ENCODE data around the gene KRTAP10-1. TPM values are rescaled to one million over a fixed set of nuclear protein-coding genes. Genes with fewer than 3 reads are reported as not detected.

The KRTAP10-1 gene
- polyA plus RNA-seq, 2 of the 4 experiments (the other 2 are of a cell fraction): not detected

GRCh38 chr21:44548381-44548780 lies 8.4 kb upstream of the KRTAP10-1 start:
- H3K4me2 ChIP-seq: no peak overlapping the region

GRCh38 chr21:44547656-44548331 lies 7.8 kb upstream of the KRTAP10-1 start:
- no peak for ATAC-seq
- FAIRE-seq: no peak
- Histone ChIP-seq H3K9me3 (peaks cover 12% of the 10 kb centered on the region), H3K4me3 (no peak overlapping the region), H3K4me2 (no peak overlapping the region), H3K4me1 (no peaks in the 10 kb centered on the region), H3K27ac (no peak overlapping the region)
- WGBS (ENCODE audit: missing lambda C conversion rate): 17% methylated on average over 5 of the region's 5 CpGs
- DNase-seq (ENCODE audit: low read depth in 1 of 2, low spot score in 1 of 2): no peak
- TF ChIP-seq JUNB (IDR thresholded peaks at IDR 0.05) (no peak), NPAS2 (CRISPR knock-in tag; IDR thresholded peaks at IDR 0.05; ENCODE audit: borderline replicate concordance) (no peak)
- ChIA-PET CTCF (interaction anchor here (0.7 to 0.9 kb wide), 2 partner anchors 204 to 246 kb away, joined by 3 read pairs; no protein-coding TSS in a partner anchor), POLR2A (no interaction called here)

More at GRCh38 chr21:44548381-44548780, 8.4 kb upstream of the KRTAP10-1 start:
- DNase-seq (ENCODE audit: low read depth in 1 of 2, low spot score in 1 of 2) (no peak), FAIRE-seq (no peak), ATAC-seq (no peak)
- ChIA-PET CTCF (no interaction called here), POLR2A (no interaction called here)
- no peaks in the 10 kb centered on the region for H3K4me1 ChIP-seq
- peaks cover 7% of the 10 kb centered on the region; the same call in 2 of the 3 replicates for H3K9me3 ChIP-seq
- no peak overlapping the region for H3K4me3 ChIP-seq
- WGBS (ENCODE audit: missing lambda C conversion rate): 52% methylated on average over 12 of the region's 13 CpGs
- H3K27ac ChIP-seq: no peak overlapping the region
- TF ChIP-seq CHD4 (IDR thresholded peaks at IDR 0.05; ENCODE audit: borderline replicate concordance): no peak

GRCh38 chr21:44544566-44544965 lies 4.6 kb upstream of the KRTAP10-1 start:
- TF ChIP-seq POLR2AphosphoS2 (conservative IDR thresholded peaks at IDR 0.05; ENCODE audit: low read length) (no peak), ATOH8 (CRISPR knock-in tag; IDR thresholded peaks at IDR 0.05; ENCODE audit: low read depth) (no peak), ZSCAN20 (CRISPR knock-in tag; IDR thresholded peaks at IDR 0.05) (no peak), TP53 (CRISPR knock-in tag; IDR thresholded peaks at IDR 0.05) (no peak), HOXB5 (CRISPR knock-in tag; IDR thresholded peaks at IDR 0.05) (no peak), HEYL (CRISPR knock-in tag; IDR thresholded peaks at IDR 0.05) (no peak), MAZ (IDR thresholded peaks at IDR 0.05; ENCODE audit: borderline replicate concordance, low read depth, low read length) (no peak), PHF8 (IDR thresholded peaks at IDR 0.05; ENCODE audit: borderline replicate concordance, low read depth) (no peak), BCL3 (IDR thresholded peaks at IDR 0.05) (no peak), EHF (CRISPR knock-in tag; IDR thresholded peaks at IDR 0.05) (no peak), HOXB13 (CRISPR knock-in tag; IDR thresholded peaks at IDR 0.05; ENCODE audit: low read depth) (no peak), HES2 (IDR thresholded peaks at IDR 0.05) (no peak), JUN (IDR thresholded peaks at IDR 0.05) (no peak), FOSB (CRISPR knock-in tag; IDR thresholded peaks at IDR 0.05) (no peak), SREBF2 (IDR thresholded peaks at IDR 0.05) (no peak)
- no peak overlapping the region for H3K4me3 ChIP-seq
- DNase-seq (ENCODE audit: low read depth in 1 of 2, low spot score in 1 of 2): no peak
- POLR2A ChIA-PET: no interaction called here
- H3K4me2 ChIP-seq: no peak overlapping the region
- peaks cover 22% of the 10 kb centered on the region for H3K9me3 ChIP-seq
- no peak overlapping the region for H3K27ac ChIP-seq
- no peaks in the 10 kb centered on the region for H3K4me1 ChIP-seq
- ATAC-seq: no peak
- CTCF ChIA-PET: no interaction called here
- no peak for FAIRE-seq
- 5% methylated on average over 3 of the region's 3 CpGs for WGBS (ENCODE audit: missing lambda C conversion rate)

GRCh38 chr21:44542716-44543115 lies 2.7 kb upstream of the KRTAP10-1 start:
- H3K4me3 ChIP-seq: no peak overlapping the region
- peaks cover 22% of the 10 kb centered on the region for H3K9me3 ChIP-seq
- FAIRE-seq: no peak
- DNase-seq (ENCODE audit: low read depth in 1 of 2, low spot score in 1 of 2): no peak
- ATAC-seq: no peak
- H3K4me1 ChIP-seq: no peaks in the 10 kb centered on the region
- 0% methylated on average over 1 of the region's 1 CpG for WGBS (ENCODE audit: missing lambda C conversion rate)
- H3K27ac ChIP-seq: no peak overlapping the region
- no peak overlapping the region for H3K4me2 ChIP-seq
- ChIA-PET CTCF (no interaction called here), POLR2A (no interaction called here)
- no peak for TF ChIP-seq EHF (CRISPR knock-in tag; IDR thresholded peaks at IDR 0.05)
- no peak for TF ChIP-seq HES2 (IDR thresholded peaks at IDR 0.05)
- no peak for TF ChIP-seq REST (IDR thresholded peaks at IDR 0.05)
- TF ChIP-seq FOSL2 (IDR thresholded peaks at IDR 0.05): no peak
- TF ChIP-seq FOSL2 (CRISPR knock-in tag; IDR thresholded peaks at IDR 0.05): no peak
- TF ChIP-seq EP300 (IDR thresholded peaks at IDR 0.05): no peak
- no peak for TF ChIP-seq RFX5 (IDR thresholded peaks at IDR 0.05)
- no peak for TF ChIP-seq PBX3 (IDR thresholded peaks at IDR 0.05)
- TF ChIP-seq JUN (IDR thresholded peaks at IDR 0.05): no peak

Data from A549 (cell line).